HG02884 (cell line): ENCODE measurements around the gene KLRG1.
A peak's percentile ranks its signal among the peaks of the same experiment; 100 is the strongest.

Experiments
- ATAC-seq: cut with Tn5 transposase; IDR thresholded peaks from one replicate; pipeline ENCODE4 v1.9.1; 2021; ENCODE audit warnings: mild to moderate bottlenecking, moderate library complexity; ENCODE audit not compliant: unreplicated experiment

The KLRG1 gene

GRCh38 chr12:8989413-8989812 lies at the start of gene KLRG1:
Gene KLRG1, plus strand, starts transcription at chr12:8989546. Its CDS starts 90 bp downstream, at chr12:8989636.
- ATAC-seq = no peak

GRCh38 chr12:8941691-8942478 lies 47.5 kb upstream of the KLRG1 start:
- ATAC-seq = no peak

GRCh38 chr12:8943565-8944186 lies 45.7 kb upstream of the KLRG1 start:
- ATAC-seq = no peak

GRCh38 chr12:8946733-8947132 lies 42.6 kb upstream of the KLRG1 start:
- ATAC-seq = no peak

GRCh38 chr12:8947737-8948136 lies 41.6 kb upstream of the KLRG1 start:
- ATAC-seq = no peak

- ATAC-seq = no peak
Measured at GRCh38 chr12:8948701-8949341, 40.5 kb upstream of the KLRG1 start.

- peak; percentile 77 for ATAC-seq
Measured at GRCh38 chr12:8949342-8950220, 39.8 kb upstream of the KLRG1 start, which contains the start of gene M6PR. Gene M6PR, minus strand, starts transcription at chr12:8949645. Its CDS starts 3,241 bp downstream, at chr12:8946404.

- ATAC-seq = peak; percentile 11
Measured at GRCh38 chr12:8950221-8950527, 39.2 kb upstream of the KLRG1 start.

- no peak for ATAC-seq
Measured at GRCh38 chr12:8950702-8951478, 38.5 kb upstream of the KLRG1 start.

GRCh38 chr12:8951744-8952143 lies 37.6 kb upstream of the KLRG1 start:
- no peak for ATAC-seq

GRCh38 chr12:8953773-8954402 lies 35.5 kb upstream of the KLRG1 start:
- ATAC-seq = no peak

GRCh38 chr12:8956073-8956472 lies 33.3 kb upstream of the KLRG1 start:
- ATAC-seq = no peak

GRCh38 chr12:8956772-8957171 lies 32.6 kb upstream of the KLRG1 start:
- no peak for ATAC-seq

GRCh38 chr12:8957561-8957960 lies 31.8 kb upstream of the KLRG1 start:
- no peak for ATAC-seq

- no peak for ATAC-seq
Measured at GRCh38 chr12:8958066-8958465, 31.3 kb upstream of the KLRG1 start.

GRCh38 chr12:8960176-8960575 lies 29.2 kb upstream of the KLRG1 start:
- no peak for ATAC-seq

- ATAC-seq = no peak
Measured at GRCh38 chr12:8968761-8969160, 20.6 kb upstream of the KLRG1 start.

GRCh38 chr12:8969861-8970411 lies 19.4 kb upstream of the KLRG1 start:
- no peak for ATAC-seq

- ATAC-seq = no peak
Measured at GRCh38 chr12:8970432-8970831, 18.9 kb upstream of the KLRG1 start.

- no peak for ATAC-seq
Measured at GRCh38 chr12:8980137-8980536, 9.2 kb upstream of the KLRG1 start.
